ENCODE data around the gene GPR152.
A peak's percentile ranks its signal among the peaks of the same experiment; 100 is the strongest.

The GPR152 gene

DNA sequence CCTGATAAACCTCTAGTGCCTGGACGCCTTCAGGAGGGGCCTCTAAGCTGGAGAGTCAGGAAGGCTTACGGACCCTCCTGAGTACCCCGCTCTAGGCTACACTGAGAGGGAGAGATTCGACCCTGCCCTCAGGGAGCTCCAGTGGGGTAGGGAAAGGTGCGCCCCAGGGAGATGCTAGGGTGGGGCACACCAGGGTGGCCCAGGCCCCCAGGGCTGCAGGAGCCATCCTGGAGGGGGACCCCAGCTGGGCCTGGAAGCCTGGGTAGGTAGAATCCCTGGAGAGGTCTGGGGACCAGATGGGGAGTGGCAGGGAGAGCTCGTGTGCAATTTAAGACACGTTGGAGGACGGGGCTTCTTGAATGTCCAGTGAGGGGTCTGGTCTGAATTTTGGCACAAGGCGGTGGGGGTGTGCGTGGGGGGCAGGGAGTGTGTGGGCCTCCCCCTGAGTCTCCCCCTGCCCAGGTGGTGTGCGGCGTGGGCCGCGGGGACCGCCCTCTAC lies 32.3 kb downstream of the GPR152 start:
- TF ChIP-seq, protein P1, sequence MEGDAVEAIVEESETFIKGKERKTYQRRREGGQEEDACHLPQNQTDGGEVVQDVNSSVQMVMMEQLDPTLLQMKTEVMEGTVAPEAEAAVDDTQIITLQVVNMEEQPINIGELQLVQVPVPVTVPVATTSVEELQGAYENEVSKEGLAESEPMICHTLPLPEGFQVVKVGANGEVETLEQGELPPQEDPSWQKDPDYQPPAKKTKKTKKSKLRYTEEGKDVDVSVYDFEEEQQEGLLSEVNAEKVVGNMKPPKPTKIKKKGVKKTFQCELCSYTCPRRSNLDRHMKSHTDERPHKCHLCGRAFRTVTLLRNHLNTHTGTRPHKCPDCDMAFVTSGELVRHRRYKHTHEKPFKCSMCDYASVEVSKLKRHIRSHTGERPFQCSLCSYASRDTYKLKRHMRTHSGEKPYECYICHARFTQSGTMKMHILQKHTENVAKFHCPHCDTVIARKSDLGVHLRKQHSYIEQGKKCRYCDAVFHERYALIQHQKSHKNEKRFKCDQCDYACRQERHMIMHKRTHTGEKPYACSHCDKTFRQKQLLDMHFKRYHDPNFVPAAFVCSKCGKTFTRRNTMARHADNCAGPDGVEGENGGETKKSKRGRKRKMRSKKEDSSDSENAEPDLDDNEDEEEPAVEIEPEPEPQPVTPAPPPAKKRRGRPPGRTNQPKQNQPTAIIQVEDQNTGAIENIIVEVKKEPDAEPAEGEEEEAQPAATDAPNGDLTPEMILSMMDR (IDR thresholded peaks at IDR 0.05; ENCODE audit: low read depth, low read length) = no peak
- peak overlapping the region; percentile 65 for H3K27ac ChIP-seq
- H3K27me3 ChIP-seq (ENCODE audit: insufficient read depth, low read depth, severe bottlenecking) = no peaks in the 10 kb centered on the region
- H3K36me3 ChIP-seq = no peaks in the 10 kb centered on the region
- H3K9me3 ChIP-seq (ENCODE audit: severe bottlenecking) = no peaks in the 10 kb centered on the region
- DNase-seq = no peak
- H3K4me3 ChIP-seq (ENCODE audit: low read depth, low read length) = peak overlapping the region; percentile 26

DNA sequence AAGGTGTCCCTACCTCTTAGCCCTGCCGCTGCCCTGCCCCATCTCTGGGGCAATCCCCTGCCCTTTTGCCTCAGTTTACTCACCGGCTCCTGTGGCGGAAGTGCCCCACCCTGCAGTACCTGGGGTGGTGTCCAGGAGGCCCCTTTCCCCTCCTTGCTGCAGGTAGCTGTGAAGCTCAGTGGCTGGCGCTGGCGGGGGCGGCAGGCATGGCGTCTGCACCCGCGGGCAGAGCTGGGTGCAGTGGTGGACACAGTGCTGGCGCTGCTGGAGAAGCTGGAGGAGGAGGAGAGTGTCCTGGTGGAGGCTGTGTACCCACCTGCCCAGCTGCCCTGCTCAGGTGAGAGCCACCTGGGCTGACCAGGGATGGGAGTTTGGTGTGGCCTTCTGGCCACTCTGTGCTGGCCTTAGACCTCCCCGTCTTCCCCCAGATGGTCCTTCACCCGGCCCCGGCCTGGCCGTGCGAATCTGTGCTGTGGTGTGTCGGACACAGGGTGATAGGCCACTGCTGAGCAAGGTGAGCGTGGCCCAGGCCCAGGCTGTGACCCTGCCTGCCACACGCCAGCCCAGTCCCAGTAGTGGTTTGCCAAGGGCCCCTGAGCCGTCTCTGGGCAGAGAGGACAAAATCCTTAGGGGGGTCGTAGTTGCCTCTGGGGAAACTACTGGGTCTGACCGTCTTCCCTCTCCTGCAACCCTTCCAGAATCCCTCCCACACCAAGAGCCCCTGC lies 33.0 kb downstream of the GPR152 start:
- Histone ChIP-seq H3K27ac (no peak overlapping the region; the same call in 1 of the 2 replicates), H3K27me3 (ENCODE audit: insufficient read depth, low read depth, severe bottlenecking) (no peaks in the 10 kb centered on the region), H3K9me3 (ENCODE audit: severe bottlenecking) (no peaks in the 10 kb centered on the region), H3K4me3 (ENCODE audit: low read depth, low read length) (no peak overlapping the region), H3K36me3 (no peaks in the 10 kb centered on the region)
- TF ChIP-seq, protein P1 (IDR thresholded peaks at IDR 0.05; ENCODE audit: low read depth, low read length) = no peak
- no peak for DNase-seq

DNA sequence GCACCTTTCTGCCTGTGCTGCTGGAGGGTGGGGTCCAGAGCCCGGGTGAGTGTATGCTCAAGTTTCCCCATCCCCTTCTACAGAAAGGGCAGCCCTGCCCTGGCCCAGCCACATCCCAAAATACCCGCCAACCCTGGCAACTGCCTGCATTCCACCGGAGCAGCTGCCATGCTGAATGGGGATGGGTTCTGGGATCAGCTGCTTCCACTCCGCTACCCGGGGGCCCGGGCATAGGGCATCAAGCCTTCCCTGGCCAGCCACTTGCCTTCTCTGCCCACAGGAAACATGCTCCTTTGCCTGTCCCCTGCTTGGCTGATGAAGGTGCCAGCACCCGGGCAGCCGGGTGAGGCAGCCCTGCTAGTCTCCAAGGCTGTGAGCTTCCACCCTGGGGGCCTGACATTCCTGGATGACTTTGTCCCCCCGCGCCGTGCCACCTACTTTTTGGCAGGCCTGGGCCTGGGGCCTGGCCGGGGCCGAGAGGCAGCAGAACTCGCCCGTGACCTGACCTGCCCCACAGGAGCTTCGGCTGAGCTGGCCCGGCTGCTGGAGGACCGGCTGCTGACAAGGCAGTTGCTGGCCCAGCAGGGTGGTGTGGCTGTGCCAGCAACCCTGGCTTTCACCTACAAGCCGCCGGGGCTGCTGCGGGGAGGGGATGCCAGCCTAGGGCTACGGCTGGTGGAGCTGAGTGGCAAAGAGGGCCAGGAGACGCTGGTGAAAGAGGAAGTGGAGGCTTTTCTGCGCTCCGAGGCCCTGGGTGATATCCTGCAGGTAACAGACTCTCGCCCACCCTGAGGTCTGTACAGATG lies 33.9 kb downstream of the GPR152 start:
- no peak overlapping the region for H3K27ac ChIP-seq
- no peak for DNase-seq
- H3K9me3 ChIP-seq (ENCODE audit: severe bottlenecking) = no peaks in the 10 kb centered on the region
- no peak overlapping the region for H3K4me3 ChIP-seq (ENCODE audit: low read depth, low read length)
- H3K27me3 ChIP-seq (ENCODE audit: insufficient read depth, low read depth, severe bottlenecking) = no peaks in the 10 kb centered on the region
- TF ChIP-seq, protein P1 (IDR thresholded peaks at IDR 0.05; ENCODE audit: low read depth, low read length) = no peak
- H3K36me3 ChIP-seq = no peaks in the 10 kb centered on the region

DNA sequence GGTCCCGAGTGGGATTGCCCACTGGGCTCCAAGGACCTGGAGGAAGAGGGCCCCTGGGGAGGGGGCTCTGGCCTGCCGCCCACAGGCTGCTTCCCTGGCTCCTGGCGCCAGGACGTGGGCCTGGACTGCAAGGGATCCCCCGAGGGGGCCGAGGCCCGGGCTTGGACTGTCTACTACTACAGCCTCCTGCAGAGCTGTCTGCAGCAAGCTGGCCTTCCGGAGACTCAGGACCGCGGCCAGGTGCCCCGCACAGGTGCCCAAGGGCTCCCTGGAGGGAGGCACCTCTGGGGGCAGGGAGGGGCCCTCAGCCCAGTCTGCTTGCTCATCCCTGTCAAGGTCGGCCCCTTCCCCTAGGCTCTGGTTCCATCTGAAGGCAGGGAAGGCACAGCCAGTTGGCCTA lies 35.1 kb downstream of the GPR152 start:
- TF ChIP-seq, protein P1 (IDR thresholded peaks at IDR 0.05; ENCODE audit: low read depth, low read length) = no peak
- Histone ChIP-seq H3K4me3 (ENCODE audit: low read depth, low read length) (no peak overlapping the region), H3K27ac (no peak overlapping the region), H3K36me3 (no peaks in the 10 kb centered on the region), H3K27me3 (ENCODE audit: insufficient read depth, low read depth, severe bottlenecking) (no peaks in the 10 kb centered on the region), H3K9me3 (ENCODE audit: severe bottlenecking) (no peaks in the 10 kb centered on the region)
- DNase-seq = no peak

DNA sequence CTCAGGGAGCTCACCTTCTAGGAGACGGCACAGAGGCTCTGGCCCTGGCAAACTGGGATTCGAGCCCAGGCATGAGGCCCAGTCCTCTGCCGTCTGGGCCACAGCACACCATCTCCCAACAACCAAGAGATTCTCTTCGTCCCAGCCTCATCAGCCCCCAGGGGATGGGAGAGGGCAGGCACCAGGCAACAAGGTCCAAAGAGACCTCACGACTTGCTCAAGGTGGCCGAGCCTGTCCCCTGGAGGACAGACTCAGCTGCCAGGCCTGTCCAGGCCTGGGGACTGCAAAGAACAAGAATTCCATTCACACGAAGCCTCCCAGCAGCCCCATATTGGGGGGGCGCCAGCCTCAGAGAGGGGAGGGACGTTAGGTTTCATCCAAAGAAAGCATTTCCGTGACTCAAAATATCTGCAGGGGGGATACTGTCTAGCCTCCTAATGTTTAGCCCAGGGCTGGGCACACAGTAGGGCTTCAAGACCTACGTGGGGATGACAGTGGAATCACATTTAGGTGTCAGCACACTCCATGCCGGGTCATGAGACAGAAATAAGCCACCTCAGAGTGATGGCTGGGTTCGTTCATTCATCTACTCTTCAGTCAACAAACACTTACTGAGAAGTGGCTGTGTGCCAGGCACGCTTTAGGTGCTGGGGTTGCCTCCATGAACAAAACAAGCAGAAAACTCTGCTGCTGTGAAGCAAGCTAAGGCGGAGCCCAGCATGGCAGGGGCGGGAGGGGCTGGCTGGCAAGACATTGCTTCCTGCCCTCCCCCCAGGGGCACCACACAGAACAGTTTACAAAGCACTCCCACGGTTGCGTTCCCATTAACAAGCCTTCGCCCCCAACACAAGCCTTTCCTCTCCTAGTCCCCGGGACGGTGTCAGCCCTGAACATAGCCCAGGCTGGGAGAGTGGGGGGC lies 35.9 kb downstream of the GPR152 start:
- H3K27ac ChIP-seq = no peak overlapping the region
- DNase-seq = no peak

More for the DNA sequence above, 35.9 kb downstream of the GPR152 start:
- Histone ChIP-seq H3K36me3 (no peaks in the 10 kb centered on the region), H3K4me3 (ENCODE audit: low read depth, low read length) (no peak overlapping the region), H3K9me3 (ENCODE audit: severe bottlenecking) (no peaks in the 10 kb centered on the region), H3K27me3 (ENCODE audit: insufficient read depth, low read depth, severe bottlenecking) (no peaks in the 10 kb centered on the region)
- TF ChIP-seq, protein P1 (IDR thresholded peaks at IDR 0.05; ENCODE audit: low read depth, low read length) = no peak

Data from WERI-Rb-1 (cell line).